B cell (primary cell): ENCODE data around the gene SRPX2. TPM values are rescaled to one million over a fixed set of nuclear protein-coding genes. Genes with fewer than 3 reads are reported as not detected.

Experiments used
- ATAC-seq: fragments of 200-7000 bp; cut with Tn5 transposase; one replicate; pipeline ENCODE4 v1.10.0; 2021; ENCODE audit warnings: low read depth, mild to moderate bottlenecking, moderate number of reproducible peaks, moderate library complexity
- CTCF ChIA-PET: fragments of 350-600 bp; sonication (Branson Sonifier 250); formaldehyde crosslinking; loops from one replicate; lab custom pipeline; 2021; ENCODE audit warnings: antibody characterized with exemption, inconsistent platforms; lab: Charles Lee
- POLR2A ChIA-PET: fragments of 350-600 bp; sonication (Branson Sonifier 250); formaldehyde crosslinking; loops from one replicate; lab custom pipeline; 2021; ENCODE audit warnings: antibody characterized with exemption; lab: Charles Lee
- DNase-seq: peaks from one replicate; pipeline ENCODE4 v3.0.0; 2013
- H2AFZ ChIP-seq: 2 replicates; pipeline ENCODE4 v1.6.1; 2012; ENCODE audit warnings: mild to moderate bottlenecking, low read depth, low read length; ENCODE audit not compliant: insufficient read depth, poor library complexity, severe bottlenecking
- H3K27ac ChIP-seq, 2 donors: 1 replicate in 1 of 2; 2 replicates in 1 of 2; pipeline ENCODE4 v1.5.1; 2012 to 2013; ENCODE audit warnings: low read length in 2 of 2, mild to moderate bottlenecking in 2 of 2, moderate library complexity in 1 of 2
- H3K27me3 ChIP-seq, 4 experiments: fragments of 200-600 bp in 1 of 4; sonication (generic) in 1 of 4; replicated peaks in 1 of 4; 1 replicate in 2 of 4; 2 replicates in 2 of 4; pipeline versions ENCODE4 v1.6.1 to v1.7.0; 2013 to 2016; ENCODE audit warnings: low read length in 3 of 4, mild to moderate bottlenecking in 2 of 4, mixed read lengths in 1 of 4, moderate library complexity in 1 of 4; ENCODE audit not compliant: insufficient read depth in 4 of 4, control insufficient read depth in 3 of 4; ENCODE audit errors: control extremely low read depth in 1 of 4
- H3K36me3 ChIP-seq, 2 experiments: replicated peaks in 1 of 2; 1 replicate in 1 of 2; 2 replicates in 1 of 2; pipeline versions ENCODE4 v1.6.1 to v1.7.1; 2013; ENCODE audit warnings: low read length in 1 of 2; ENCODE audit not compliant: insufficient read depth in 2 of 2, control insufficient read depth in 1 of 2; ENCODE audit errors: control extremely low read depth in 1 of 2, extremely low read depth in 1 of 2
- H3K4me1 ChIP-seq, 2 donors: fragments of 200-600 bp in 1 of 2; sonication (generic) in 1 of 2; 1 replicate in 1 of 2; 2 replicates in 1 of 2; pipeline versions ENCODE4 v1.5.1 to v1.6.1; 2013 to 2017; ENCODE audit warnings: low read length in 2 of 2; ENCODE audit not compliant: control insufficient read depth in 2 of 2, insufficient read depth in 2 of 2
- H3K4me2 ChIP-seq: replicated peaks from 2 replicates; pipeline ENCODE3; 2012; ENCODE audit warnings: mild to moderate bottlenecking, low read depth, low read length; ENCODE audit not compliant: poor library complexity, severe bottlenecking
- H3K4me3 ChIP-seq, 5 experiments: fragments of 200-600 bp in 1 of 5; sonication (generic) in 1 of 5; 1 replicate in 3 of 5; 2 replicates in 2 of 5; pipeline versions ENCODE4 v1.5.1 to v1.7.0; 2011 to 2016; ENCODE audit warnings: low read length in 4 of 5, mild to moderate bottlenecking in 4 of 5, low read depth in 2 of 5, control low read depth in 1 of 5, moderate library complexity in 1 of 5; ENCODE audit not compliant: insufficient read depth in 1 of 5; ENCODE audit errors: control extremely low read depth in 1 of 5, extremely low read depth in 1 of 5
- H3K79me2 ChIP-seq: fragments of 200-600 bp; sonication (generic); one replicate; pipeline ENCODE4 v1.6.0; 2016; ENCODE audit warnings: low read length; ENCODE audit not compliant: control insufficient read depth, insufficient read depth
- H3K9ac ChIP-seq: fragments of 200-600 bp; sonication (generic); 2 replicates; pipeline ENCODE4 v1.6.1; 2017; ENCODE audit warnings: mild to moderate bottlenecking, low read length, moderate library complexity
- H3K9me3 ChIP-seq, 3 donors: one replicate each; pipeline versions ENCODE4 v1.6.1 to v1.7.1; 2013; ENCODE audit warnings: low read length in 2 of 3; ENCODE audit not compliant: control insufficient read depth in 2 of 3, insufficient read depth in 1 of 3; ENCODE audit errors: control extremely low read depth in 1 of 3
- H4K20me1 ChIP-seq: 2 replicates; pipeline ENCODE4 v1.6.0; 2012; ENCODE audit warnings: mild to moderate bottlenecking, low read length; ENCODE audit not compliant: insufficient read depth, control insufficient read depth, poor library complexity, severe bottlenecking
- H3K27ac Mint-ChIP-seq: one replicate; pipeline ENCODE4 v1.8.0; 2021; ENCODE audit warnings: mixed read lengths
- H3K27me3 Mint-ChIP-seq: one replicate; pipeline ENCODE4 v1.8.0; 2021; ENCODE audit warnings: mixed read lengths
- H3K4me1 Mint-ChIP-seq: one replicate; pipeline ENCODE4 v1.8.0; 2021; ENCODE audit warnings: mixed read lengths
- H3K4me3 Mint-ChIP-seq: one replicate; pipeline ENCODE4 v1.8.0; 2021; ENCODE audit warnings: mixed read lengths
- H3K9me3 Mint-ChIP-seq: one replicate; pipeline ENCODE4 v1.8.0; 2022; ENCODE audit warnings: mixed read lengths; ENCODE audit not compliant: insufficient read depth
- CTCF ChIP-seq: fragments of 200-600 bp; IDR thresholded peaks from one replicate; pipeline ENCODE4 v1.8.0; 2022; ENCODE audit warnings: antibody characterized with exemption, mild to moderate bottlenecking
- EZH2 ChIP-seq: IDR thresholded peaks from 2 replicates; pipeline ENCODE4 v1.6.1; 2012; ENCODE audit warnings: borderline replicate concordance, low read depth, mild to moderate bottlenecking, moderate library complexity, low read length; ENCODE audit not compliant: insufficient read depth, poor library complexity, severe bottlenecking
- WGBS: methylation state at CpG from one replicate; pipeline ENCODE4 v1.1.5; 2013; ENCODE audit warnings: missing lambda C conversion rate; ENCODE audit not compliant: insufficient coverage; 5-methylcytosine and 5-hydroxymethylcytosine counted together
- intact Hi-C: fragments of 100-400 bp; cut with micrococcal nuclease; formaldehyde crosslinking; loops from one replicate; pipeline ENCODE4 v1.10.0; 2022
- polyA plus RNA-seq: library from polyadenylated mRNA; depleted of rRNA; stranded (reverse); fragments of >200 nt; gene quantifications from 2 replicates; pipeline ENCODE4 v1.2.3, GENCODE V29; 2012
- total RNA-seq, 2 donors: library from RNA; stranded (reverse); fragments of 120-200 nt in 1 of 2; gene quantifications; 1 replicate in 1 of 2; 2 replicates in 1 of 2; pipeline versions ENCODE4 v1.2.3 to v1.2.4, GENCODE V29; 2013 to 2022

The SRPX2 gene
- total and polyA plus RNA-seq, 2 donors (not counting 1 experiment from before 2014, with no cell fraction given), result not detected

DNA sequence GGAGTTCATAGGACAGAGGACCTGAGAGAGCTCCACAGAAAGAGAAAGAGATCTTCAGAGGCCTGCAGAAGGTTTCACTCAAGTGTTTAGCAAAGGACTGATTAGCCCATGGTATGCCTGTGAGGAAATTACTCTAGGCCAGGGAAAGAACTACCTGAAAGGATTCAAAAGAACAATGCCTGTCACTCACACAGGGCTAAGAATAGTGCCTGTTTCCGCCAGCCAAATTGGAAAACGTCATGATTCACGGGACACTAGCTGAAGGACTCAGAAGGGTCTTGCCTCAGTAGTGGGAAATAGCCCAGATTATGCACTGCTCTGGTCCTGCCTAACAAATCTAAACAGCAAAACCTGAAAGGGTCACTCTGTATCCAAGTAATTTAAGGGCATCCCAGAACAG, 66.8 kb downstream of the SRPX2 start:
- Histone ChIP-seq H3K79me2 (no peaks in the 10 kb centered on the region), H3K4me2 (no peak overlapping the region), H3K4me1 (no peaks in the 10 kb centered on the region), H3K27me3 (no peaks in the 10 kb centered on the region), H3K27ac (no peak overlapping the region), H3K9me3 (no peaks in the 10 kb centered on the region), H3K9ac (no peak overlapping the region), H3K4me3 (no peak overlapping the region), H2AFZ (no peak overlapping the region), H3K36me3 (no peaks in the 10 kb centered on the region), H4K20me1 (no peaks in the 10 kb centered on the region)
- H3K27ac Mint-ChIP-seq, result no peak overlapping the region
- no peaks in the 10 kb centered on the region for H3K4me1 Mint-ChIP-seq
- POLR2A ChIA-PET, result no interaction called here
- intact Hi-C loops, result no loop called here
- H3K4me3 Mint-ChIP-seq, result no peak overlapping the region
- no peaks in the 10 kb centered on the region for H3K9me3 Mint-ChIP-seq
- no peaks in the 10 kb centered on the region for H3K27me3 Mint-ChIP-seq
- ATAC-seq (no peak), DNase-seq (no peak)
- CTCF ChIA-PET, result interaction anchor here (1.5 kb wide), 1 partner anchor 22 kb away, joined by 3 read pairs; the partner anchor contains the start of gene SYTL4
- 87% methylated on average over 3 of the region's 3 CpGs for WGBS
- TF ChIP-seq EZH2 (no peak), CTCF (no peak)

- no peaks in the 10 kb centered on the region for H3K79me2 ChIP-seq
- intact Hi-C loops, result no loop called here
- WGBS, result 90% methylated on average over 8 of the region's 8 CpGs
- no peak overlapping the region for H3K27ac ChIP-seq
- no peaks in the 10 kb centered on the region for H3K27me3 Mint-ChIP-seq
- H3K27ac Mint-ChIP-seq, result no peak overlapping the region
- H3K4me1 Mint-ChIP-seq, result no peaks in the 10 kb centered on the region
- H3K9me3 ChIP-seq, result no peaks in the 10 kb centered on the region
- no peak overlapping the region for H2AFZ ChIP-seq
- H3K9me3 Mint-ChIP-seq, result no peaks in the 10 kb centered on the region
- H3K4me3 Mint-ChIP-seq, result no peak overlapping the region
- H3K4me2 ChIP-seq, result no peak overlapping the region
- no peak for DNase-seq
- H4K20me1 ChIP-seq, result no peaks in the 10 kb centered on the region
- no peaks in the 10 kb centered on the region for H3K36me3 ChIP-seq
- TF ChIP-seq EZH2, result no peak
- TF ChIP-seq CTCF, result no peak
- no peak overlapping the region for H3K4me3 ChIP-seq
- no peaks in the 10 kb centered on the region for H3K27me3 ChIP-seq
- ATAC-seq, result no peak
- ChIA-PET POLR2A (no interaction called here), CTCF (no interaction called here)
- no peak overlapping the region for H3K9ac ChIP-seq
- H3K4me1 ChIP-seq, result no peaks in the 10 kb centered on the region
These were observed 73.4 kb downstream of the SRPX2 start for GRCh38 chrX:100717363-100717762.
